Measurements from ENCODE around the gene NTN1. TPM values are rescaled to one million over a fixed set of nuclear protein-coding genes. Genes with fewer than 3 reads are reported as not detected.

NTN1 gene
- total RNA-seq, 1 donor from 2014 or later, result 7.8 TPM

DNA sequence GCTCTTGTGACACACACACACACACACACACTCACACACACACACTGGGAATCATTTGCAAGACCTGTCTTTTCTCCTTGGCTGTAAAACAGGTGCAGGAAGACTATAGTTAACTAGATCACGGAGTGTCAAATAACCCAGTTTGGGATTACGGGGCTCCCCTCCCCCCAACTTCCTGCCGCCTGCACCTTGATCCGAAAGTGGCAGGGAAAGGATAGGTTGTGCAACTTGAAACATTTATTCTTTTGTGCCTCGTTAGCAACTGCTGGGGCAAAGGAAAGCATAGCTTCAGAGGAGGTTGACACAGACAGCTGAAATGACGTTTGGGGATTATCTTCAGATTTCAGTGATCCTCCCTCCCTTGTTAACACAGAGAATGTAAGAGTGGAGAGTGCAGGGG is 149.5 kb downstream of the NTN1 start:
- intact Hi-C loops (cut with DNase I), result no loop called here
- no peak overlapping the region for H3K4me3 ChIP-seq
- TF ChIP-seq, protein P1, sequence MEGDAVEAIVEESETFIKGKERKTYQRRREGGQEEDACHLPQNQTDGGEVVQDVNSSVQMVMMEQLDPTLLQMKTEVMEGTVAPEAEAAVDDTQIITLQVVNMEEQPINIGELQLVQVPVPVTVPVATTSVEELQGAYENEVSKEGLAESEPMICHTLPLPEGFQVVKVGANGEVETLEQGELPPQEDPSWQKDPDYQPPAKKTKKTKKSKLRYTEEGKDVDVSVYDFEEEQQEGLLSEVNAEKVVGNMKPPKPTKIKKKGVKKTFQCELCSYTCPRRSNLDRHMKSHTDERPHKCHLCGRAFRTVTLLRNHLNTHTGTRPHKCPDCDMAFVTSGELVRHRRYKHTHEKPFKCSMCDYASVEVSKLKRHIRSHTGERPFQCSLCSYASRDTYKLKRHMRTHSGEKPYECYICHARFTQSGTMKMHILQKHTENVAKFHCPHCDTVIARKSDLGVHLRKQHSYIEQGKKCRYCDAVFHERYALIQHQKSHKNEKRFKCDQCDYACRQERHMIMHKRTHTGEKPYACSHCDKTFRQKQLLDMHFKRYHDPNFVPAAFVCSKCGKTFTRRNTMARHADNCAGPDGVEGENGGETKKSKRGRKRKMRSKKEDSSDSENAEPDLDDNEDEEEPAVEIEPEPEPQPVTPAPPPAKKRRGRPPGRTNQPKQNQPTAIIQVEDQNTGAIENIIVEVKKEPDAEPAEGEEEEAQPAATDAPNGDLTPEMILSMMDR (IDR thresholded peaks at IDR 0.05), result no peak
- DNase-seq, result no peak
- H3K27me3 ChIP-seq (ENCODE audit: low read depth), result no peaks in the 10 kb centered on the region
- H3K4me1 ChIP-seq, result no peaks in the 10 kb centered on the region
- no peak for ATAC-seq
- peaks cover 3% of the 10 kb centered on the region for H3K9me3 ChIP-seq
- no peaks in the 10 kb centered on the region for H3K36me3 ChIP-seq
- no peak overlapping the region for H3K27ac ChIP-seq

DNA sequence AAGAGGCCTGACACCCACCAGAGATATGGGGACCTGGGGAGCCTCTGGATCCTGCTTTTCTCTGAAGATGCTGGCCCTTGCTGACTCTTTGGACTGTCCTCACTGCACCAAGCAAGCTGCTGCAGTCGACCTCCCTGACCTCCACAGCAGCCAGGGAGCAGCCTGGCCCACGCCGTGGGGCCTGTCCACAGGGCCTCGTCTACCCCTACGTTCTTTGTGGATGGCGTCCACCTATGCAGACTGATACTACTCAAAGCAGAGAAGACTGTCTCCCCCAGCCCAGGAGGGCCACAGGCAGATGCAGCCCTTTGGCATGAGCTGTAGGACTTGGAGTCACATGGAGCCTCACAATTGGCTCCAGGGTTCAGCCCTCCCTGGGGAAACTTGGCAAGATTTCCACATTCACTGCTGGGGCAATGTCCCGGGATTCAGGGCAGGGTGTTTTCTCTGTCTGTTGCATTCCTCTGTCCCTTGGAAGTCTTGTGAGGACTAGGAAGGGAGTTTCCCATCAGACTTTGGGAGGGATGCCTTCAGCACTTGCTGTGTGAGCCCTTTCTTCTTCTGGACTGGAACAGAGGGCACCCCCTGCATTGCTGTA is 152.2 kb downstream of the NTN1 start:
- intact Hi-C loops (cut with DNase I), result no loop called here
- ATAC-seq, result no peak
- H3K9me3 ChIP-seq, result peaks cover 3% of the 10 kb centered on the region
- no peaks in the 10 kb centered on the region for H3K27me3 ChIP-seq (ENCODE audit: low read depth)
- no peaks in the 10 kb centered on the region for H3K36me3 ChIP-seq
- TF ChIP-seq, protein P1 (IDR thresholded peaks at IDR 0.05), result no peak
- no peak overlapping the region for H3K27ac ChIP-seq
- DNase-seq, result no peak
- no peak overlapping the region for H3K4me3 ChIP-seq
- H3K4me1 ChIP-seq, result peaks cover 5% of the 10 kb centered on the region

DNA sequence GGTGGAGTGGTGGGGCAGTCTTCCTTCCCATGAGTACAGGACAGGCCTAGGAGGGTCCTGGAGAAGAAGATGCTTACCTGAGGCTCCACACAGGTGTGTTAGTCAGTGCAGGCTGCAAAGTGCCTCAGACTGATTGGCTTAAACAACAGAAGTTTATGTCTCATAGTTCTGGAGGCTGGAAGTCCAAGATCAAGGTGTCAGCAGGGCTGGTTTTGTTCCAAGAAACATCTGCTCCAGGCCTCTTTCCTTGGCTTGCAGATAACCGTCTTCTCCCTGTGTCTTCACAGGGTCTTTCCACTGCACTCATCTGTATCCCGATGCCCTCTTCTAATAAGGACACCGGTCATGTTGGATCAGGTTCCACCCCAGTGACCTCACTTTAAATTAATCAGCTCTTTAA is 153.0 kb downstream of the NTN1 start:
- DNase-seq (no peak), ATAC-seq (no peak)
- H3K27ac ChIP-seq, result no peak overlapping the region
- intact Hi-C loops (cut with DNase I), result no loop called here
- H3K4me3 ChIP-seq, result no peak overlapping the region
- TF ChIP-seq, protein P1 (IDR thresholded peaks at IDR 0.05), result no peak
- H3K36me3 ChIP-seq, result no peaks in the 10 kb centered on the region
- no peaks in the 10 kb centered on the region for H3K27me3 ChIP-seq (ENCODE audit: low read depth)
- peaks cover 5% of the 10 kb centered on the region for H3K4me1 ChIP-seq
- H3K9me3 ChIP-seq, result peaks cover 3% of the 10 kb centered on the region

DNA sequence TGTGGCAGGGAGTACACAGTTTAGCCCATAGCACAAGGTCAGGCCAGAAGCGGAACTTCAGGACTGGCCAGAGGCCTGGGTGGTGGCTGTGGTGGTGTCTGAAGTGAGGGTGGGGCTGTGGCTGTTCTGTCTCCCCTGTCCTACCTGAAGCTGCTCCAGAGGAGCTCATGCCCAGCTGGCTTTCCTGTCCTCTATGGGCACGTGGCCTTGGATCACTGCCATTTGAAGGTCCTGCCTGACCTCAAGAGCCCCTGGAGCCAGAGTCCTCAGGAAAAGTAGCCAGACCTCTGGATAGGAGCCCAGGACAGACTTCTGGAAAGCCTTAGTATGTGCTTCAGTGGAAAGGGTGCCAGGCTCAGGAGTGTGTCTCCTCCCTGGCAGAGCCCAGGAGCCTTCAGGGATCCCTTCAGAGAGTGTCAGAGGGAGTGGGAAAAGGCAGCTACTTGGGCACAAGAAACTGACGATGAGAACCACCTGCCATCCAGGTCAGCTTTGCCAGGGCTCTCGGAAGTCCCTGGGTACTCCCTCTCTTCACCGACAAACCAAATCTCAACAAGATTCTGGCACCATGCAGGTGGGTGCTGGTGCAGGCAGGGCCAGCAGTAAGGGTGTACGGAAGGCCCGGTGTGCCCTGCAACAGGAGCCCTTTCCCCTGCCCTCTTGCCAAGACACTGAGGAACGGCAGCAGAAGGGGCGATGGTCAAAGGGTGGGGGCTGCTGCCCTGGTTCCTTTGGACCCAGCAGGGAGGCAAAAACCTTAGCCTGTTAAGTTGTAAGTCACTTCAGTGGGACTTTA is 153.7 kb downstream of the NTN1 start:
- DNase-seq, result peak; percentile 56

DNA sequence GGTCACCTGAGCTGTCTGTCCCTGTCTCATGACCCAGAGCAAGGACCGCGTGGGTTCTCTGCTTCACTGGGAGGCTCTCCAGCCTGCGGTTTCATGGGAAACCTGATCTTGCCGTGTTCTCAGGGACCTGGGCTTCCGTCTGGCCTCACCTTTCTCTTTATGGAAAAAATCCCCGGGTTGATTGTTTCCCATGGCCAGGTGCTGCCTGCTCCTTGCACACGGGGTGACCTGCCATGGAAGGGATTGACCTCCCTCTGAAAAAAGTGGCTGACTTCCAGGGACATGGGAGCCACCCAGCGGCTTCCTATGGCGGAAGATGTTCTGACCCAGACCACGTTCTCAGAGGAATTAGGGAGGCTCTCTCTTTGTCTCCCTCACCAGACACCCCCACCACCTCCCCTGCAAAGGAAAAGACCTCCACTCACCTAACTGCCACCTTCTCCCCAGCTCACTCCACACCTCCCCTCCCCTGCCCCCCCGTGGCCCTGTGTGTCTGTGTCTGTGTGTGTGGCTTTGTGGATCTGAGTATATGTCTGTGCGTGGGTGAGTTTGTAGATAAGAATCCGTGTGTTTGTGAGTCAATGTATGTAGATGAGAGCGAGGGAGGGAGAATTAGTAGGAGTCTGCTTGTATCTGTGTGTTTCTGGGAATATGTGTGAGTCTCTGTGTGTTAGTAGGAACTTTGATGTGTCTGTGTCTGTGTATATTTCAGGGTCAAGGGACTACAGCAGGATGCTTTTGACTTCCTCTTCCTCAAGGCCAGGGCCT is 154.6 kb downstream of the NTN1 start:
- TF ChIP-seq, protein P1 (IDR thresholded peaks at IDR 0.05), result no peak
- ATAC-seq, result no peak
- intact Hi-C loops (cut with DNase I), result no loop called here
- H3K27me3 ChIP-seq (ENCODE audit: low read depth), result no peaks in the 10 kb centered on the region
- H3K4me1 ChIP-seq, result peaks cover 5% of the 10 kb centered on the region
- H3K36me3 ChIP-seq, result no peaks in the 10 kb centered on the region
- peaks cover 3% of the 10 kb centered on the region for H3K9me3 ChIP-seq
- DNase-seq, result no peak
- H3K4me3 ChIP-seq, result no peak overlapping the region
- H3K27ac ChIP-seq, result no peak overlapping the region

More for the DNA sequence above, 153.7 kb downstream of the NTN1 start:
- Histone ChIP-seq H3K36me3 (no peaks in the 10 kb centered on the region), H3K27me3 (ENCODE audit: low read depth) (no peaks in the 10 kb centered on the region), H3K9me3 (peaks cover 3% of the 10 kb centered on the region), H3K27ac (no peak overlapping the region), H3K4me1 (peaks cover 5% of the 10 kb centered on the region), H3K4me3 (no peak overlapping the region)
- intact Hi-C loops (cut with DNase I), result no loop called here
- ATAC-seq, result peak in 1 of 2 donors; percentile 46
- TF ChIP-seq, protein P1 (IDR thresholded peaks at IDR 0.05), result no peak

Data from lower lobe of right lung (tissue), 2 donors.